K562 (cell line): ENCODE results near the gene ERF. TPM values are rescaled to one million over a fixed set of nuclear protein-coding genes. Genes with fewer than 3 reads are reported as not detected.

ENCODE experiments used
- CREB1 ChIP-seq, 2 experiments: sonication (generic) in 1 of 2; formaldehyde crosslinking in 1 of 2; IDR thresholded peaks; 2 replicates each; pipeline versions ENCODE4 v1.6.1 to v1.8.0; 2012 to 2022; ENCODE audit warnings: inconsistent platforms in 1 of 2, mild to moderate bottlenecking in 1 of 2, missing genetic modification reagents in 1 of 2, moderate library complexity in 1 of 2
- CTBP1 ChIP-seq: fragments of 450-650 bp; IDR thresholded peaks from 2 replicates; pipeline ENCODE4 v1.6.1; 2016; ENCODE audit warnings: borderline replicate concordance
- HDGF ChIP-seq: fragments of 450-650 bp; IDR thresholded peaks from 2 replicates; pipeline ENCODE4 v1.6.1; 2016
- NFIC ChIP-seq: fragments of 450-650 bp; IDR thresholded peaks from 2 replicates; pipeline ENCODE4 v1.6.1; 2017; ENCODE audit warnings: mild to moderate bottlenecking, inconsistent platforms
- NFRKB ChIP-seq: fragments of 450-650 bp; IDR thresholded peaks from 2 replicates; pipeline ENCODE4 v1.6.1; 2016; ENCODE audit warnings: low read depth
- OTX1 ChIP-seq: fragments of 450-650 bp; formaldehyde crosslinking; IDR thresholded peaks from 2 replicates; pipeline ENCODE4 v1.4.0; 2022; ENCODE audit warnings: mild to moderate bottlenecking
- POLR2A ChIP-seq: fragments of 450-650 bp; conservative IDR thresholded peaks from 2 replicates; pipeline ENCODE4 v1.6.1; 2016
- POLR2B ChIP-seq: fragments of 450-650 bp; IDR thresholded peaks from 2 replicates; pipeline ENCODE4 v1.6.1; 2018; ENCODE audit warnings: low read depth; ENCODE audit not compliant: partially characterized antibody
- RBFOX2 ChIP-seq: fragments of 200-400 bp; formaldehyde crosslinking; IDR thresholded peaks from 2 replicates; pipeline ENCODE4 v1.6.1; 2017; ENCODE audit warnings: low read depth, mild to moderate bottlenecking, low read length, moderate library complexity
- TRIM28 ChIP-seq: fragments of 450-650 bp; IDR thresholded peaks from 2 replicates; pipeline ENCODE4 v1.6.1; 2017
- ZBED1 ChIP-seq: IDR thresholded peaks from 2 replicates; pipeline ENCODE4 v1.6.1; 2014
- ZBTB7A ChIP-seq: IDR thresholded peaks from 2 replicates; pipeline ENCODE4 v1.6.1; 2011; ENCODE audit warnings: low read depth, mild to moderate bottlenecking, low read length, moderate library complexity, borderline replicate concordance; ENCODE audit not compliant: control insufficient read depth
- ZNF239 ChIP-seq: fragments of 250-450 bp; sonication (Bioruptor Pico); IDR thresholded peaks from 2 replicates; pipeline ENCODE4 v1.4.0; 2020; ENCODE audit warnings: mild to moderate bottlenecking
- polyA plus RNA-seq, 8 experiments: library from polyadenylated mRNA; depleted of rRNA in 4 of 8; stranded (reverse) in 5 of 8; unstranded in 3 of 8; fragments of >200 nt; fragmentation: Nextera tagmentation in 2 of 8; fragmentation: Illumina TruSeq in 1 of 8; extraction: Ambion mirVana in 2 of 8; extraction: Trizol in 1 of 8; gene quantifications; 2 replicates each; pipeline versions ENCODE4 v1.2.1 to v1.2.3, GENCODE V29; 2011 to 2014; ENCODE audit warnings: inconsistent platforms in 1 of 8, missing spikeins in 1 of 8
- total RNA-seq, 7 experiments: library from RNA; depleted of rRNA in 6 of 7; stranded (reverse); fragments of >200 nt in 6 of 7; fragmentation: Illumina TruSeq in 2 of 7; extraction: Trizol in 2 of 7; gene quantifications; 2 replicates each; pipeline versions ENCODE4 v1.2.1 to v1.2.3, GENCODE V29; 2011 to 2021; ENCODE audit warnings: low replicate concordance in 1 of 7
- TF ChIP-seq, protein P1 (sequence below): fragments of 450-650 bp; IDR thresholded peaks from 2 replicates; pipeline ENCODE4 v1.6.1; 2016; ENCODE audit warnings: low read depth
- TF ChIP-seq, protein P2 (sequence below): fragments of 250-450 bp; sonication (Bioruptor Pico); IDR thresholded peaks from 2 replicates; pipeline ENCODE4 v1.9.0; 2021; ENCODE audit warnings: mild to moderate bottlenecking
- TF ChIP-seq, protein P3 (sequence below): fragments of 450-650 bp; IDR thresholded peaks from 2 replicates; pipeline ENCODE4 v1.6.1; 2018; ENCODE audit warnings: mild to moderate bottlenecking, low read depth; ENCODE audit not compliant: partially characterized antibody
- TF ChIP-seq, protein P4 (sequence below), 2 experiments: fragments of 450-650 bp; IDR thresholded peaks; 2 replicates each; pipeline ENCODE4 v1.6.1; 2016

ERF gene
- total and polyA plus RNA-seq, 9 of the 15 experiments (the other 6 are each of a cell fraction or from before 2014, with no cell fraction given): 0.03 to 75.4 (median 27.0) TPM

DNA sequence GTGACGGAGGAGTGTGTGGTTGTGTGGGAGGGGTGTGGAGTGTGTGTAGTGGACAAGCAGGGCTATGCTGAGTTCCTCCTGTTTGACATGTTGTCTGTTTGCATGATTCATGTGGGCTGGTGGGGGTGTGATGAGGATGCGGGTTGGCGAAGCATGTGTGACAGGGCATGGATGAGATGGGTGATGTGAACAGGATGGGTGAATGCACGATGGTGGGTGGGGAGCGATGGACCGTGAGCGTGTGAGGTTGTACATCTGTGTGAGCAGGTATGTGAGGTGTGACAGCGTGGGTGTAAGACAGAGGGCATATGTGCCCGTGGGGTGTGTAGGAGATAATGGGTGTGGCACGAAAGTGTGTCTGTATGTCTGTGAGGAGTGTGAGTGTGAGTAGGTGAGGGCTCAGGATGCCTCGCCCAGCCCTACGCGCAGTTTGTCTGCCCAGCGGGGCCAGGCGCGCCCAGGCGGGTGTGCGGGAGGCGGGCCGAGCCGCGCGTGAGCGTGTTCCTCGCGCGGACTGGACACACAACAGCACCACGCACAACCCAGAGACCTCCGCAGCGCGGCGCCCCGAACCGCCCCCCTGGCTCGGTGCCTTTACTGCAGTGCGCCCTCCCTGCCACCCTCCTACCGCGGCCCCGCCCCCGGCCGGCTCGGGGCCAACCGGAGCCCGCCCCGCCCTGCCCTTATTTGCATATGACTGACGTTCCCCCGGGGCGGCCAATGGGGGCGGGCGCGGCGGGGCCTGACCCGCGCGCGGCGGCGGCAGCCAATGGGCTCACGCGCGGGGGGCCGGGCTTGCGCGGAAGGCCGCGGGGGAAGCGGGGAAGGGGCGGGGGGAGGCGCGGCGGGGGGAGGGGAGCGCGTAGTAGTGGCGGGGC, 28.5 kb upstream of the ERF start (continued):
- TF ChIP-seq CTBP1 (peak; percentile 56; the same call in 1 of the 2 replicates), TRIM28 (no peak), NFIC (peak; percentile 72), CREB1 (IDR thresholded peaks at IDR 0.05) (peak; percentile 36), CREB1 (CRISPR knock-in tag; IDR thresholded peaks at IDR 0.05) (peak; percentile 34; the same call in 1 of the 2 replicates), ZNF239 (no peak), HDGF (peak; percentile 99), ZBED1 (no peak), RBFOX2 (peak; percentile 71), OTX1 (CRISPR knock-in tag) (peak; percentile 87; the same call in 1 of the 2 replicates), POLR2A (peak; percentile 64), ZBTB7A (peak; percentile 48; the same call in 1 of the 2 replicates), NFRKB (0 out of 2 replicates have a peak, but pooled peaks have one; percentile 29), POLR2B (peak; percentile 13)
- TF ChIP-seq, protein P1, sequence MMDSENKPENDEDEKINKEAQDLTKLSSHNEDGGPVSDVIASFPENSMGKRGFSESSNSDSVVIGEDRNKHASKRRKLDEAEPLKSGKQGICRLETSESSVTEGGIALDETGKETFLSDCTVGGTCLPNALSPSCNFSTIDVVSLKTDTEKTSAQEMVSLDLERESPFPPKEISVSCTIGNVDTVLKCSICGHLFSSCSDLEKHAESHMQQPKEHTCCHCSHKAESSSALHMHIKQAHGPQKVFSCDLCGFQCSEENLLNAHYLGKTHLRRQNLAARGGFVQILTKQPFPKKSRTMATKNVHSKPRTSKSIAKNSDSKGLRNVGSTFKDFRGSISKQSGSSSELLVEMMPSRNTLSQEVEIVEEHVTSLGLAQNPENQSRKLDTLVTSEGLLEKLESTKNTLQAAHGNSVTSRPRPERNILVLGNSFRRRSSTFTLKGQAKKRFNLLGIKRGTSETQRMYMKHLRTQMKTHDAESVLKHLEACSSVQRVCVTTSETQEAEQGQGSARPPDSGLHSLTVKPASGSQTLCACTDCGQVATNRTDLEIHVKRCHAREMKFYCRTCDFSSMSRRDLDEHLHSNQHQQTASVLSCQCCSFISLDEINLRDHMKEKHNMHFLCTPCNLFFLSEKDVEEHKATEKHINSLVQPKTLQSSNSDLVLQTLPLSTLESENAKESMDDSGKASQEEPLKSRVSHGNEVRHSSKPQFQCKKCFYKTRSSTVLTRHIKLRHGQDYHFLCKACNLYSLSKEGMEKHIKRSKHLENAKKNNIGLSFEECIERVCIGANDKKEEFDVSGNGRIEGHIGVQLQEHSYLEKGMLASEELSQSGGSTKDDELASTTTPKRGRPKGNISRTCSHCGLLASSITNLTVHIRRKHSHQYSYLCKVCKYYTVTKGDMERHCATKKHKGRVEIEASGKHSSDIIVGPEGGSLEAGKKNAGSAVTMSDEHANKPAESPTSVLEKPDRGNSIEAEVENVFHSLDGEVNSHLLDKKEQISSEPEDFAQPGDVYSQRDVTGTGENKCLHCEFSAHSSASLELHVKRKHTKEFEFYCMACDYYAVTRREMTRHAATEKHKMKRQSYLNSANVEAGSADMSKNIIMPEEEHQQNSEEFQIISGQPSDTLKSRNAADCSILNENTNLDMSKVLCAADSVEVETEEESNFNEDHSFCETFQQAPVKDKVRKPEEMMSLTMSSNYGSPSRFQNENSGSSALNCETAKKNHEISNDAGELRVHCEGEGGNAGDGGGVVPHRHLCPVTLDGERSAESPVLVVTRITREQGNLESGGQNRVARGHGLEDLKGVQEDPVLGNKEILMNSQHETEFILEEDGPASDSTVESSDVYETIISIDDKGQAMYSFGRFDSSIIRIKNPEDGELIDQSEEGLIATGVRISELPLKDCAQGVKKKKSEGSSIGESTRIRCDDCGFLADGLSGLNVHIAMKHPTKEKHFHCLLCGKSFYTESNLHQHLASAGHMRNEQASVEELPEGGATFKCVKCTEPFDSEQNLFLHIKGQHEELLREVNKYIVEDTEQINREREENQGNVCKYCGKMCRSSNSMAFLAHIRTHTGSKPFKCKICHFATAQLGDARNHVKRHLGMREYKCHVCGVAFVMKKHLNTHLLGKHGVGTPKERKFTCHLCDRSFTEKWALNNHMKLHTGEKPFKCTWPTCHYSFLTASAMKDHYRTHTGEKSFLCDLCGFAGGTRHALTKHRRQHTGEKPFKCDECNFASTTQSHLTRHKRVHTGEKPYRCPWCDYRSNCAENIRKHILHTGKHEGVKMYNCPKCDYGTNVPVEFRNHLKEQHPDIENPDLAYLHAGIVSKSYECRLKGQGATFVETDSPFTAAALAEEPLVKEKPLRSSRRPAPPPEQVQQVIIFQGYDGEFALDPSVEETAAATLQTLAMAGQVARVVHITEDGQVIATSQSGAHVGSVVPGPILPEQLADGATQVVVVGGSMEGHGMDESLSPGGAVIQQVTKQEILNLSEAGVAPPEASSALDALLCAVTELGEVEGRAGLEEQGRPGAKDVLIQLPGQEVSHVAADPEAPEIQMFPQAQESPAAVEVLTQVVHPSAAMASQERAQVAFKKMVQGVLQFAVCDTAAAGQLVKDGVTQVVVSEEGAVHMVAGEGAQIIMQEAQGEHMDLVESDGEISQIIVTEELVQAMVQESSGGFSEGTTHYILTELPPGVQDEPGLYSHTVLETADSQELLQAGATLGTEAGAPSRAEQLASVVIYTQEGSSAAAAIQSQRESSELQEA: peak; percentile 43; the same call in 1 of the 2 replicates
- TF ChIP-seq, protein P2, sequence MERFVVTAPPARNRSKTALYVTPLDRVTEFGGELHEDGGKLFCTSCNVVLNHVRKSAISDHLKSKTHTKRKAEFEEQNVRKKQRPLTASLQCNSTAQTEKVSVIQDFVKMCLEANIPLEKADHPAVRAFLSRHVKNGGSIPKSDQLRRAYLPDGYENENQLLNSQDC (CRISPR knock-in tag): no peak
- TF ChIP-seq, protein P3, sequence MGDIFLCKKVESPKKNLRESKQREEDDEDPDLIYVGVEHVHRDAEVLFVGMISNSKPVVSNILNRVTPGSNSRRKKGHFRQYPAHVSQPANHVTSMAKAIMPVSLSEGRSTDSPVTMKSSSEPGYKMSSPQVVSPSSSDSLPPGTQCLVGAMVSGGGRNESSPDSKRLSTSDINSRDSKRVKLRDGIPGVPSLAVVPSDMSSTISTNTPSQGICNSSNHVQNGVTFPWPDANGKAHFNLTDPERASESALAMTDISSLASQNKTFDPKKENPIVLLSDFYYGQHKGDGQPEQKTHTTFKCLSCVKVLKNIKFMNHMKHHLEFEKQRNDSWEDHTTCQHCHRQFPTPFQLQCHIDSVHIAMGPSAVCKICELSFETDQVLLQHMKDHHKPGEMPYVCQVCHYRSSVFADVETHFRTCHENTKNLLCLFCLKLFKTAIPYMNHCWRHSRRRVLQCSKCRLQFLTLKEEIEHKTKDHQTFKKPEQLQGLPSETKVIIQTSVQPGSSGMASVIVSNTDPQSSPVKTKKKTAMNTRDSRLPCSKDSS: peak; percentile 32
- TF ChIP-seq, protein P4, sequence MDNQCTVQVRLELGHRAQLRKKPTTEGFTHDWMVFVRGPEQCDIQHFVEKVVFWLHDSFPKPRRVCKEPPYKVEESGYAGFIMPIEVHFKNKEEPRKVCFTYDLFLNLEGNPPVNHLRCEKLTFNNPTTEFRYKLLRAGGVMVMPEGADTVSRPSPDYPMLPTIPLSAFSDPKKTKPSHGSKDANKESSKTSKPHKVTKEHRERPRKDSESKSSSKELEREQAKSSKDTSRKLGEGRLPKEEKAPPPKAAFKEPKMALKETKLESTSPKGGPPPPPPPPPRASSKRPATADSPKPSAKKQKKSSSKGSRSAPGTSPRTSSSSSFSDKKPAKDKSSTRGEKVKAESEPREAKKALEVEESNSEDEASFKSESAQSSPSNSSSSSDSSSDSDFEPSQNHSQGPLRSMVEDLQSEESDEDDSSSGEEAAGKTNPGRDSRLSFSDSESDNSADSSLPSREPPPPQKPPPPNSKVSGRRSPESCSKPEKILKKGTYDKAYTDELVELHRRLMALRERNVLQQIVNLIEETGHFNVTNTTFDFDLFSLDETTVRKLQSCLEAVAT (IDR thresholded peaks at IDR 0.05): peak; percentile 73 to 75; a peak in 2 of 4 replicates
